B cell (primary cell): ENCODE results near the gene METTL21A. TPM values are rescaled to one million over a fixed set of nuclear protein-coding genes. Genes with fewer than 3 reads are reported as not detected.

Experiments
- ATAC-seq: fragments of 200-7000 bp; cut with Tn5 transposase; one replicate; pipeline ENCODE4 v1.10.0; 2021; ENCODE audit warnings: low read depth, mild to moderate bottlenecking, moderate number of reproducible peaks, moderate library complexity
- CTCF ChIA-PET: fragments of 350-600 bp; sonication (Branson Sonifier 250); formaldehyde crosslinking; loops from one replicate; lab custom pipeline; 2021; ENCODE audit warnings: antibody characterized with exemption, inconsistent platforms; lab: Charles Lee
- POLR2A ChIA-PET: fragments of 350-600 bp; sonication (Branson Sonifier 250); formaldehyde crosslinking; loops from one replicate; lab custom pipeline; 2021; ENCODE audit warnings: antibody characterized with exemption; lab: Charles Lee
- DNase-seq: peaks from one replicate; pipeline ENCODE4 v3.0.0; 2013
- H2AFZ ChIP-seq: 2 replicates; pipeline ENCODE4 v1.6.1; 2012; ENCODE audit warnings: mild to moderate bottlenecking, low read depth, low read length; ENCODE audit not compliant: insufficient read depth, poor library complexity, severe bottlenecking
- H3K27ac ChIP-seq, 2 donors: 1 replicate in 1 of 2; 2 replicates in 1 of 2; pipeline ENCODE4 v1.5.1; 2012 to 2013; ENCODE audit warnings: low read length in 2 of 2, mild to moderate bottlenecking in 2 of 2, moderate library complexity in 1 of 2
- H3K27me3 ChIP-seq, 4 experiments: fragments of 200-600 bp in 1 of 4; sonication (generic) in 1 of 4; replicated peaks in 1 of 4; 1 replicate in 2 of 4; 2 replicates in 2 of 4; pipeline versions ENCODE4 v1.6.1 to v1.7.0; 2013 to 2016; ENCODE audit warnings: low read length in 3 of 4, mild to moderate bottlenecking in 2 of 4, mixed read lengths in 1 of 4, moderate library complexity in 1 of 4; ENCODE audit not compliant: insufficient read depth in 4 of 4, control insufficient read depth in 3 of 4; ENCODE audit errors: control extremely low read depth in 1 of 4
- H3K36me3 ChIP-seq, 2 experiments: replicated peaks in 1 of 2; 1 replicate in 1 of 2; 2 replicates in 1 of 2; pipeline versions ENCODE4 v1.6.1 to v1.7.1; 2013; ENCODE audit warnings: low read length in 1 of 2; ENCODE audit not compliant: insufficient read depth in 2 of 2, control insufficient read depth in 1 of 2; ENCODE audit errors: control extremely low read depth in 1 of 2, extremely low read depth in 1 of 2
- H3K4me1 ChIP-seq, 2 donors: fragments of 200-600 bp in 1 of 2; sonication (generic) in 1 of 2; 1 replicate in 1 of 2; 2 replicates in 1 of 2; pipeline versions ENCODE4 v1.5.1 to v1.6.1; 2013 to 2017; ENCODE audit warnings: low read length in 2 of 2; ENCODE audit not compliant: control insufficient read depth in 2 of 2, insufficient read depth in 2 of 2
- H3K4me2 ChIP-seq: replicated peaks from 2 replicates; pipeline ENCODE3; 2012; ENCODE audit warnings: mild to moderate bottlenecking, low read depth, low read length; ENCODE audit not compliant: poor library complexity, severe bottlenecking
- H3K4me3 ChIP-seq, 5 experiments: fragments of 200-600 bp in 1 of 5; sonication (generic) in 1 of 5; 1 replicate in 3 of 5; 2 replicates in 2 of 5; pipeline versions ENCODE4 v1.5.1 to v1.7.0; 2011 to 2016; ENCODE audit warnings: low read length in 4 of 5, mild to moderate bottlenecking in 4 of 5, low read depth in 2 of 5, control low read depth in 1 of 5, moderate library complexity in 1 of 5; ENCODE audit not compliant: insufficient read depth in 1 of 5; ENCODE audit errors: control extremely low read depth in 1 of 5, extremely low read depth in 1 of 5
- H3K79me2 ChIP-seq: fragments of 200-600 bp; sonication (generic); one replicate; pipeline ENCODE4 v1.6.0; 2016; ENCODE audit warnings: low read length; ENCODE audit not compliant: control insufficient read depth, insufficient read depth
- H3K9ac ChIP-seq: fragments of 200-600 bp; sonication (generic); 2 replicates; pipeline ENCODE4 v1.6.1; 2017; ENCODE audit warnings: mild to moderate bottlenecking, low read length, moderate library complexity
- H3K9me3 ChIP-seq, 3 donors: one replicate each; pipeline versions ENCODE4 v1.6.1 to v1.7.1; 2013; ENCODE audit warnings: low read length in 2 of 3; ENCODE audit not compliant: control insufficient read depth in 2 of 3, insufficient read depth in 1 of 3; ENCODE audit errors: control extremely low read depth in 1 of 3
- H4K20me1 ChIP-seq: 2 replicates; pipeline ENCODE4 v1.6.0; 2012; ENCODE audit warnings: mild to moderate bottlenecking, low read length; ENCODE audit not compliant: insufficient read depth, control insufficient read depth, poor library complexity, severe bottlenecking
- H3K27ac Mint-ChIP-seq: one replicate; pipeline ENCODE4 v1.8.0; 2021; ENCODE audit warnings: mixed read lengths
- H3K27me3 Mint-ChIP-seq: one replicate; pipeline ENCODE4 v1.8.0; 2021; ENCODE audit warnings: mixed read lengths
- H3K4me1 Mint-ChIP-seq: one replicate; pipeline ENCODE4 v1.8.0; 2021; ENCODE audit warnings: mixed read lengths
- H3K4me3 Mint-ChIP-seq: one replicate; pipeline ENCODE4 v1.8.0; 2021; ENCODE audit warnings: mixed read lengths
- H3K9me3 Mint-ChIP-seq: one replicate; pipeline ENCODE4 v1.8.0; 2022; ENCODE audit warnings: mixed read lengths; ENCODE audit not compliant: insufficient read depth
- CTCF ChIP-seq: fragments of 200-600 bp; IDR thresholded peaks from one replicate; pipeline ENCODE4 v1.8.0; 2022; ENCODE audit warnings: antibody characterized with exemption, mild to moderate bottlenecking
- EZH2 ChIP-seq: IDR thresholded peaks from 2 replicates; pipeline ENCODE4 v1.6.1; 2012; ENCODE audit warnings: borderline replicate concordance, low read depth, mild to moderate bottlenecking, moderate library complexity, low read length; ENCODE audit not compliant: insufficient read depth, poor library complexity, severe bottlenecking
- WGBS: methylation state at CpG from one replicate; pipeline ENCODE4 v1.1.5; 2013; ENCODE audit warnings: missing lambda C conversion rate; ENCODE audit not compliant: insufficient coverage; 5-methylcytosine and 5-hydroxymethylcytosine counted together
- intact Hi-C: fragments of 100-400 bp; cut with micrococcal nuclease; formaldehyde crosslinking; loops from one replicate; pipeline ENCODE4 v1.10.0; 2022
- polyA plus RNA-seq: library from polyadenylated mRNA; depleted of rRNA; stranded (reverse); fragments of >200 nt; gene quantifications from 2 replicates; pipeline ENCODE4 v1.2.3, GENCODE V29; 2012
- total RNA-seq, 2 donors: library from RNA; stranded (reverse); fragments of 120-200 nt in 1 of 2; gene quantifications; 1 replicate in 1 of 2; 2 replicates in 1 of 2; pipeline versions ENCODE4 v1.2.3 to v1.2.4, GENCODE V29; 2013 to 2022

Gene METTL21A
- total and polyA plus RNA-seq, 2 donors (not counting 1 experiment from before 2014, with no cell fraction given) = 30.7 to 33.1 TPM

GRCh38 chr2:207594731-207595130, 30.5 kb downstream of the METTL21A start:
- no CpG with 5 or more reads among the region's 4 CpGs for WGBS
- peaks cover 0 to 18% (median 4%) of the 10 kb centered on the region in 3 donors for H3K9me3 ChIP-seq
- ChIA-PET POLR2A (no interaction called here), CTCF (interaction anchor here (0.7 kb wide), 1 partner anchor 24 kb away, joined by 3 read pairs; no protein-coding TSS in a partner anchor)
- ATAC-seq (peak; percentile 45), DNase-seq (peak; percentile 28)
- no peak overlapping the region for H3K9ac ChIP-seq
- peaks cover 13% of the 10 kb centered on the region for H3K79me2 ChIP-seq
- Mint-ChIP-seq H3K4me3 (no peak overlapping the region), H3K4me1 (peaks cover 11% of the 10 kb centered on the region), H3K27ac (no peak overlapping the region), H3K27me3 (no peaks in the 10 kb centered on the region), H3K9me3 (peaks cover 3% of the 10 kb centered on the region)
- H4K20me1 ChIP-seq = peaks cover 11% of the 10 kb centered on the region
- H3K27ac ChIP-seq = no peak overlapping the region
- no peak overlapping the region for H3K4me3 ChIP-seq
- H3K36me3 ChIP-seq = peaks cover 6 to 47% of the 10 kb centered on the region in 2 experiments
- TF ChIP-seq EZH2 = no peak
- no peak overlapping the region for H2AFZ ChIP-seq
- intact Hi-C loops = no loop called here
- H3K27me3 ChIP-seq = no peaks in the 10 kb centered on the region
- H3K4me2 ChIP-seq = no peak overlapping the region
- H3K4me1 ChIP-seq = peaks cover 5 to 6% of the 10 kb centered on the region in 2 donors

DNA sequence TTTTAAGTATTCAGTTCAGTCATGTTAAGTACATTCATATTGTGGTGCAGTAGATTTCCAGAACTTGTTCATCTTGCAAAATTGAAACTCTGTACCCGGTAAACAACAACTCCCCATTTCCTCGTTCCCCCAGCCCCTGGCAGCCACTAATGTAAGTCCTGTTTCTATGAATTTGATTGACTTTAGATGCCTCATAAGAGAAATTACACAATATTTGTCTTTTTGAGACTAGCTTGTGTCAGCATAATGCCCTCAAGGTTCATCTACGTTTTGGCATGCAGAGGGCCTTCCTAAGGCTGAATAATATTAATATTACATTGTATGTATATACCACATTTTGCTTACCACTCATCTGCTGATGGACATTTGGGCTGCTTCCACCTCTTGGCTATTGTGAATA, 30.9 kb downstream of the METTL21A start:
- CTCF ChIA-PET = interaction anchor here (0.7 kb wide), 1 partner anchor 658 kb away, joined by 3 read pairs; no protein-coding TSS in a partner anchor
- intact Hi-C loops = no loop called here
- TF ChIP-seq CTCF (no peak), EZH2 (no peak)
- Histone ChIP-seq H3K4me2 (no peak overlapping the region), H2AFZ (no peak overlapping the region), H3K4me3 (no peak overlapping the region), H3K9me3 (peaks cover 0 to 18% (median 4%) of the 10 kb centered on the region in 3 donors), H3K27me3 (no peaks in the 10 kb centered on the region), H4K20me1 (peaks cover 11% of the 10 kb centered on the region), H3K79me2 (peaks cover 13% of the 10 kb centered on the region), H3K4me1 (peaks cover 5 to 6% of the 10 kb centered on the region in 2 donors), H3K27ac (no peak overlapping the region), H3K9ac (no peak overlapping the region), H3K36me3 (peaks cover 6 to 48% of the 10 kb centered on the region in 2 experiments)
- peaks cover 7% of the 10 kb centered on the region for H3K9me3 Mint-ChIP-seq
- H3K4me3 Mint-ChIP-seq = no peak overlapping the region
- peak overlapping the region; percentile 16 for H3K27ac Mint-ChIP-seq
- DNase-seq = no peak
- POLR2A ChIA-PET = no interaction called here
- no CpG with 5 or more reads among the region's 3 CpGs for WGBS
- no peaks in the 10 kb centered on the region for H3K27me3 Mint-ChIP-seq
- H3K4me1 Mint-ChIP-seq = peaks cover 12% of the 10 kb centered on the region
- no peak for ATAC-seq
